UCSD-AML1 (cell line): ENCODE data around the gene SIPA1L3.

ENCODE experiments used
- DNase-seq: peaks from one replicate; lab custom pipeline; 2025; ENCODE audit not compliant: unreplicated experiment; lab: John Stamatoyannopoulos, UW

SIPA1L3 gene

GRCh38 chr19:38095411-38096308 is 188.7 kb downstream of the SIPA1L3 start:
- DNase-seq = peak; percentile 61

GRCh38 chr19:38099966-38100365 is 193.0 kb downstream of the SIPA1L3 start:
- DNase-seq = no peak

- no peak for DNase-seq
Measured at GRCh38 chr19:38100589-38100988, 193.6 kb downstream of the SIPA1L3 start.

GRCh38 chr19:38101723-38102122 is 194.7 kb downstream of the SIPA1L3 start:
- DNase-seq = no peak

- DNase-seq = no peak
Measured at GRCh38 chr19:38105574-38105973, 198.6 kb downstream of the SIPA1L3 start.

GRCh38 chr19:38107129-38107528 is 200.1 kb downstream of the SIPA1L3 start:
- DNase-seq = no peak

- DNase-seq = no peak
Measured at GRCh38 chr19:38111898-38112297, 204.9 kb downstream of the SIPA1L3 start.

GRCh38 chr19:38114651-38115050 is 207.6 kb downstream of the SIPA1L3 start:
- no peak for DNase-seq

GRCh38 chr19:38115271-38115802 is 208.3 kb downstream of the SIPA1L3 start:
- peak; percentile 23 for DNase-seq

- DNase-seq = no peak
Measured at GRCh38 chr19:38118176-38118575, 211.2 kb downstream of the SIPA1L3 start.

- no peak for DNase-seq
Measured at GRCh38 chr19:38120471-38121025, 213.5 kb downstream of the SIPA1L3 start.

GRCh38 chr19:38122402-38123093 is 215.5 kb downstream of the SIPA1L3 start:
- DNase-seq = no peak

- no peak for DNase-seq
Measured at GRCh38 chr19:38125238-38125637, 218.2 kb downstream of the SIPA1L3 start.

- DNase-seq = no peak
Measured at GRCh38 chr19:38130399-38130798, 223.4 kb downstream of the SIPA1L3 start.

GRCh38 chr19:38132781-38133180 is 225.8 kb downstream of the SIPA1L3 start:
- no peak for DNase-seq

- no peak for DNase-seq
Measured at GRCh38 chr19:38133319-38133718, 226.3 kb downstream of the SIPA1L3 start.

GRCh38 chr19:38134540-38135149 is 227.6 kb downstream of the SIPA1L3 start:
- DNase-seq = no peak

GRCh38 chr19:38135150-38135998 is 228.4 kb downstream of the SIPA1L3 start:
- no peak for DNase-seq

GRCh38 chr19:38139122-38139521 is 232.1 kb downstream of the SIPA1L3 start:
- no peak for DNase-seq

GRCh38 chr19:38141108-38141507 is 234.1 kb downstream of the SIPA1L3 start:
- no peak for DNase-seq
